NB4 (cell line): ENCODE data around the gene DOK7.

ENCODE experiments used
- CTCF ChIP-seq: IDR thresholded peaks from one replicate; pipeline ENCODE4 v1.5.1; 2012; ENCODE audit warnings: low read depth, low read length
- TF ChIP-seq, protein P1 (sequence below): IDR thresholded peaks from 2 replicates; pipeline ENCODE4 v1.6.1; 2011; ENCODE audit warnings: low read depth, low read length

DNA sequence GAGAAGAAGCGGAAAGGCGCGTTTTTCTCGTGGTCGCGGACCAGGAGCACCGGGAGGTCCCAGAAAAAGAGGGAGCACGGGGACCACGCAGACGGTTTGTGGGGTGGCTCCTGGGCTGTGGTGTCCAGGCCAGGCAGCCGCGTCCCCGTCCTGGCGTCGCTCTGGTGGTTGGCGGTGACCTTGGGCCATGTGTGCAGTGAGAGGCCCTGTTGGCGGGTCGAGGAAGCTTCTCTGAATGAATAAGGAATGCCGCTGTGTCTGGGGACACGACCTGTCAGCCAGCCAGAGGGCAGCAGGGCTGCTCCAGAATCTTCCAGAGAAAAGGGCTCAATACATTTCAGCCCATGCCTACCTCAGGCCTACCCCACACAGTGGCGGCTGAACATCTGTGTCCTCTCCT lies 45.7 kb upstream of the DOK7 start:
- no peak for TF ChIP-seq CTCF
- TF ChIP-seq, protein P1, sequence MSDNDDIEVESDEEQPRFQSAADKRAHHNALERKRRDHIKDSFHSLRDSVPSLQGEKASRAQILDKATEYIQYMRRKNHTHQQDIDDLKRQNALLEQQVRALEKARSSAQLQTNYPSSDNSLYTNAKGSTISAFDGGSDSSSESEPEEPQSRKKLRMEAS, result no peak
